Ecto neural progenitor cell (in vitro differentiated cells): Measurements from ENCODE around the gene MRTFA.
"Not testable (repeated sequence)": the region's sequence is repeated elsewhere in the genome, so short reads cannot be mapped to it uniquely, and the experiment has no call there.

Source experiments
- DNase-seq: peaks from one replicate; pipeline ENCODE4 v3.0.0-alpha.2; 2018; ENCODE audit warnings: low spot score

The MRTFA gene

DNA sequence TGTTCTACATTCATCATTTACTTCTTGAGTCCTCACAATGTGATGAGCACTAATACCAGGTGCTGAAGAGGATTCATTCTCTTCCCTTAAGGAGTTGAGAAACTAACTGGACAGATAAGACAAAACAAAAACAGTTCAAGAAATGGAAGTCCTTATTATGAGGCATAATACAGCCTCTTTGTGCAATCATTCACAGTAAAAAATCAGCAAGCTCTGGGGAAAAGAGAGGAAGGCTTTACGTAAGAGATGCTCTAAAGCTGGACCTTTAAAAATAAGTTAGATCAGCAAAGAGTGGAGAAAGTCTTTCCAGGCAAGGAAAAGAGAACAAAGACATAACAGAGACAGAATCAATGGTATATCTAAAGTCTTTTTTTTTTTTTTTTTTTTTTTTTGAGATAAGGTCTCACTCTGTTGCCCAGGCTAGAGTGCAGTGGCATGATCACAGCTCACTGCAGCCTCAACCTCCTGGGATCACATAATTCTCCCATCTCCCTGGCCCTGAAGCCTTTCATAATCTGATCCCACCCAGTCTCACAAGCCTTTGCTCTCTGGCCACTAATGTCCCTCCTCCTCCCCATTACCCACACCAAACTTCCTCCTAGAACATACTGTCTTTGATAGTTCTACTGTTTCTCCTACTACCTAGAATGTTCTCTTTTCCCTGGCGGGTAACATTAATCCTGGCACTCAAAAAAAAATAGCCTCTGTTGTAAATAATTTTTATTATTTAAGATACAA is 40.9 kb downstream of the MRTFA start:
- no peak for DNase-seq

DNA sequence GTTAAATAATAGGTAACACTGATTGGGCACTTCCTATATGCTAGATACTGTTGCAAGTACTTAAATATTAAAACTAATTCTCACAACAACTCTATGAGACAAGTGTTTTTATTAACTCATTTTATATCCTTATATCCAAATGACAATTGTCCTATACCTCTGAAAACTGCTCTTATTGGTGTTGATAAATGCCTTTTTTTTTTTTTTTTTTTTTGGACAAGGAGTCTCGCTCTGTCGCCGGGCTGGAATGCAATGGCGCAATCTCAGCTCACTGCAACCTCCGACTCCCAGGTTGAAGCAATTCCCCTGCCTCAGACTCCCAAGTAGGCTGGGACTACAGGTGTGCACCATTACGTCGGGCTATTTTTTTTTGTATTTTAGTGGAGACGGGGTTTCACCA is 41.6 kb downstream of the MRTFA start:
- no peak for DNase-seq

DNA sequence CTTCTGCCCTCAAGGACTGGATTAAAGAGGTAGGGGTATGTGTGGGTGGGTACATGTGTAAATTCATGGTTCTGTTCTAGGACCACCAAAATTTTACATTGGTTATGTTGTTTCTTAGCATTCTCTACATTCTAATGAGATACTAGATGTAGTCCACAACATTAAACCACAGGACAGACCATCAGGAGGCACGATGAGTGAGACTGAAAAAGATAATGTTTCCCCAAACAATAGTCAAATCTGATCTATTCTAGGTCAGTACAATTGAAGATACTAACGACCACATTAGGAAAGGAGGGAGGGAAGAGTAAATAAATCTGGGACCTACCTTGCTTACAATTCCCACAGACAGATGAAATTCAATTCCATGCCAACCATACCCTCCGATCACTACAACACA is 42.2 kb downstream of the MRTFA start:
- DNase-seq, result no peak

DNA sequence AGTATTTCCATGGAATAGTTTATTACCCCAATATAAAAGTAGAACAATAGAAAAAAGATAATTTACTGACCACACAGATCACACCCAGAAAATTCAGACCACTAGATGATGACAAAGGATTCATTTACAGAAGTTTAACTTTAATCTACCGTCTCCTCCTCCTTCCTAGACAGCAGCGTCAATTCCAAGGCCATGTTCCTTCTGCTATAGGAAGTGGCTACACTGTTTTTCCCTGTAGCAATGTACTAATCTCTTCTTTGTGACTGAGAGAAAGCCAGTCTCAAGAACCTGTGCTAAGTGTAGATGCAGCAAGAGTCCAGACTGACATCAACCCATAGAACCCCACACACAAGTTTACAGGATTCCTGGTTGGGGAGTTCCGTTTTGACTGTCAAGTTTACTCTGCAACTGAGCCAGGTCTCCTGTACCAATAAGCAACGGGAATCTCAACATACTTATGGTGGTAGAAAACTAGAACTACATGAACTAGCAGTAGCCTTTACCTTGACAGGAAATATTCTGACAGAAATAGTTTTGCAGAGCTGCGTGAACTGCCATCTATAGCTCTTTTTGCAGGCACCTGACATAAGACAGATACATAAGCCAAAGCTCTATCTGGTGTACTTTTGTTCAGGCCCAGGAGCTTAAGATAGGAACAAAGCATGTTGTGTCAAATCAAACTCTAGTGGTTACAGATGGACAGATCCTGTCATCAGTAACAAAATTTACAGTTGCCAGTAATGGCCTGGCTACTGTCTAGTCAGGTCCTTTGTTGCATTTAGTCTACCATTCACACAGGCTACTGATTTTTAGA is 42.9 kb downstream of the MRTFA start:
- no peak for DNase-seq

- no peak for DNase-seq
Measured at GRCh38 chr22:40592352-40593113, 44.0 kb downstream of the MRTFA start.

DNA sequence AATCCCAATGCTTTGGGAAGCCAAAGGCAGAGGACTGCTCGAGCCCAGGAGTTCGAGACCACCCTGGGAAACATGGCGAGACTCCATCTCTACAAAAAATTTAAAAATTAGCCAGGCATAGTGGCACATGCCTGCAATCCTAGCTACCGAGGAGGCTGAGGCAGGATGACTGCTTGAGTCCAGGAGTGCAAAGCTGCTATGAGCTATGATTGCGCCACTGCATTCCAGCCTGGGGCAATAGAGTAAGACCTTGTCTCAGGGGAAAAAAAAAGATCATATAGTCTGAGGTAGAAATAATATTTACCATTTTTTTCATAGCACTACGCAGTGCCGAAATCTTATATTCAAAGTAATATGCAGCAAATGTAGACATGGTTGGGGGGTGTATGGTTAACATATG is 47.8 kb downstream of the MRTFA start:
- DNase-seq, result no peak

GRCh38 chr22:40586781-40587180 is 49.7 kb downstream of the MRTFA start:
- DNase-seq, result no peak

- DNase-seq, result no peak
Measured at GRCh38 chr22:40585310-40585751, 51.2 kb downstream of the MRTFA start.

- DNase-seq, result not testable (repeated sequence)
Measured at GRCh38 chr22:40584766-40585165, 51.8 kb downstream of the MRTFA start.

DNA sequence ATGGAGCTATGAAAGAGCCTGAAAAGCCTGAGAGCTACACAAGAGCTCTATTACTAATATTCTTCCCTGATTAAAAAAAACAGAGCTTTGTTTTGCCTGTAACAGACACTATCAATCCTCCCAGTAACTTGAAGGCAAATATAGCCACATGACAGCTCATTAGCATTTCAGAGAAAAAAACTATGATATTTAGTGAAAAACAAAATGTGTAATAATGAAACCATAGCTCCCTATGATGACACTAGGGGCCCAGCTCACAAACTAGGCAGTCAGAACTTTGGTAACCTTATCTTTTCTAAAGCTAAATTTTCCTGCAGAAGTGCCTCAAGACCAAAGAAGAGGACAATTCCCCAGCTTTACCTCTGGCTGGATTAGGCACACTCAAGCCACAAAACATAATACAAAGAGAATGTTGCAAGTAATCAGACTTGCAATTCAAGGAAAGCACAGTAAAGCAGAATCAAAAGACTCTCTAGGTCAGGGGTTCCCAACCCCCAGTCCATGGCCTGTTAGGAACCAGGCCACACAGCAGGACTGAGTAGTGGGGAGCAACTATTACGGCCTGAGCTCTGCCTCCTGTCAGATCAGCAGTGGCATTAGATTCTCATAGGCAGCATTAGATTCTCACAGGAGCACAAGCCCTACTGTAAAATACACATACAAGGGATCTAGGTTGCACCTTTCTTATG is 53.3 kb downstream of the MRTFA start:
- no peak for DNase-seq

- DNase-seq, result no peak
Measured at GRCh38 chr22:40582063-40582462, 54.5 kb downstream of the MRTFA start.

DNA sequence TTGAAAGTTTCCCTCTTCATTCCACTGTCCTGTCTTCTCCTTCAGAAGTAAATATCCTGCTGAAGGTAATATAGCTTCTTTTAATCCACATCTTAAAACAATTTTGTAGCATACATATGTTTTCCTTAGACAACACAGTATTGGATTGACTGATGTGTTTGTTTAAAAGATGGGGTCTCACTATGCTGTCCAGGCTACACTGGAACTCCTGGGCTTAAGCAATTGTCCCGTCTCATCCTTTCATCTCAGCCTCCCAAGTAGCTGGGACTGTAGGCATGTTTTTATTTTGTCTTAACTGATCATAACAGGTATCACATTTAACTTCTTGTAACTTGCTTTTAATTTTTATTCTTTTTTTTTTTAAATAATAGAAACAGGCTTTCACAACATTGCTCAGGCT is 55.9 kb downstream of the MRTFA start:
- DNase-seq, result no peak

DNA sequence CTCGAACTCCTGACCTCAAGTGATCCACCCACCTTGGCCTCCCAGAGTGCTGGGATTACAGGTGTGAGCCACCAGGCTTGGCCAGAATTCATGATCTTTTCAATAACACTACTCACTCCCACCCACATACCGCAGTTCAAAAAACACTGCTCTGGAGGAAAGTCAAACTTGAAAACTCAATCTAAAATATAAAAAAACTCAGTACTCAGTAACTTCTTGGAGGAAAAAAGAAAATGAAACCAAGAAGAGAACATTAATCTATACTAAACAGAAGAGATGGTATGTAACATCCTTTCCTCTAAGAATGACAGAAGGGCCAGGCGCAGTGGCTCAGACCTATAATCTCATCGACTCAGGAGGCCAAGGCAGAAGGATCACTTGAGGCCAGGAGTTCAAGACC is 58.3 kb downstream of the MRTFA start:
- no peak for DNase-seq

DNA sequence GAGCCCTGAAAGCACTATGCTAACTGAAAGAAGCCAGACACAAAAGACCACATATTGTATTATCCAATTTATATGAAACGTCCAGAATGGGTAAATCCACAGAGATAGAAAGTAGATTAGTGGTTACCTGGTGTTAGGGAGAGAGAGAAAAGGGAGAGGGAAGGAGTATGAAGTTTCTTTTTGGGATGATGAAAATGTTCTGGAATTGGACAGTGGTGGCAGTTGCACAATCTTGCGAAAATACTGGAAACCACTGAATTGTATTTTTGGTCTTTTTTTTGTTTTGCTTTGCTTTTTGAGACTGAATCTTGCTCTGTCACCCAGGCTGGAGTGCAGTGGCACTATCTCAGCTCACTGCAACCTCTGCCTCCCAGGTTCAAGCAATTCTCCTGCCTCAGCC is 63.5 kb downstream of the MRTFA start:
- DNase-seq, result no peak

- DNase-seq, result no peak
Measured at GRCh38 chr22:40571887-40572286, 64.6 kb downstream of the MRTFA start.

- no peak for DNase-seq
Measured at GRCh38 chr22:40567626-40568328, 68.7 kb downstream of the MRTFA start.

- no peak for DNase-seq
Measured at GRCh38 chr22:40567106-40567505, 69.4 kb downstream of the MRTFA start.

DNA sequence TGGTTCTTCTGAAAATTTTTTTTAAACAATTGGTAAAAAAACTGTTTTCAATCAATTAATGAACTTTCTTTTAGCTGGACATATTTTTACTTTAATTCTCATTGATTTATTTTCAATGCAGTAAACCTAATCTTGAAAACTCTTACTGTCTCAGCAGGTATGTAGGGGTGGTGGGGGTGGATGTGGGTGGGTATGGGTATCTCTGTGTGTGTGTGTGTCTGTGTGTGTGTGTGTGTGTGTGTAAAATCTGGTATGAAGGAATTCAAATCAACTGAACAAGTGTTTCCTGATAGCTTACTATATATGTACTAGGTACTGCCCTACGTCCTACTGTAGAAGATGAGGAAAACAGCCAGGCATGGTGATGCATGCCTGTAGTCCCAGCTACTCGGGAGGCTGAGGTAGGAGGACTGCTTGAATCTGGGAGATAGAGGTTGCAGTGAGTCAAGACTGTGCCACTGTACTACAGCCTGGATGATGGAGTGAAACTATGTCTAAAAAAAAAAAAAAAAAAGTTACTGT is 75.5 kb downstream of the MRTFA start:
- DNase-seq, result no peak

DNA sequence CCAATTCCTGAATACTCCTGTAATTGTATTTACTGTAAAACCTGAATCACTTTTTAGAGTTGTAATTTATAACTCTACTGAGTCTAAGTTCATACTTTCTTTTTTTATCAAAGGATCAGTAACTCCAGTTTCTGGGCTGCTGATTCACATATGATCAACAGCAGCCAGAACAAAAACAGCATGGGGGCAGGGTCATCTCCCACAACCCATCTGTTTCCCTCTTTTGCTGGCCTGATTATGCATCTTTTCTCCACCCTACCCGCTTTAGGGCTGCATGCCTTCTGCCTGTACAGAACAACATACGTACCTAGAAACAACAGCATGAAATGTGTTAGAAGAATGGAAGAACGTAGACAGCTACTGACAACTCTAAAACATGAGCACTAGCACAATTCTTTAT is 76.0 kb downstream of the MRTFA start:
- DNase-seq, result no peak

GRCh38 chr22:40557972-40558371 is 78.5 kb downstream of the MRTFA start:
- DNase-seq, result no peak

- DNase-seq, result no peak
Measured at GRCh38 chr22:40556641-40557040, 79.9 kb downstream of the MRTFA start.
